GM12878 (cell line): ENCODE data around the gene ANKRD24. TPM values are rescaled to one million over a fixed set of nuclear protein-coding genes. Genes with fewer than 3 reads are reported as not detected.

Source experiments
- ATF3 ChIP-seq: IDR thresholded peaks from 2 replicates; pipeline ENCODE4 v1.6.1; 2011; ENCODE audit warnings: low read depth, mild to moderate bottlenecking, low read length, moderate library complexity, borderline replicate concordance; ENCODE audit errors: extremely low read depth
- CHD2 ChIP-seq: IDR thresholded peaks from 2 replicates; pipeline ENCODE4 v1.6.1; 2011; ENCODE audit warnings: low read depth, low read length, improper control_type of control experiment, borderline replicate concordance
- E2F4 ChIP-seq: IDR thresholded peaks from 2 replicates; pipeline ENCODE4 v1.6.1; 2012; ENCODE audit warnings: low read depth, low read length, improper control_type of control experiment
- E2F8 ChIP-seq: fragments of 450-650 bp; IDR thresholded peaks from 2 replicates; pipeline ENCODE4 v1.6.1; 2018; ENCODE audit warnings: mild to moderate bottlenecking, low read depth, moderate library complexity; ENCODE audit not compliant: partially characterized antibody
- HCFC1 ChIP-seq: fragments of 150-350 bp; IDR thresholded peaks from 2 replicates; pipeline ENCODE4 v1.6.1; 2014; ENCODE audit warnings: low read length
- MLLT1 ChIP-seq: fragments of 450-650 bp; IDR thresholded peaks from 2 replicates; pipeline ENCODE4 v1.6.1; 2016; ENCODE audit warnings: mild to moderate bottlenecking
- MYB ChIP-seq: fragments of 150-350 bp; IDR thresholded peaks from 2 replicates; pipeline ENCODE4 v1.6.1; 2014; ENCODE audit warnings: mild to moderate bottlenecking, low read depth, low read length, borderline replicate concordance
- NFIC ChIP-seq: IDR thresholded peaks from 2 replicates; pipeline ENCODE4 v1.6.1; 2012; ENCODE audit warnings: low read depth, mild to moderate bottlenecking, inconsistent platforms, low read length, moderate library complexity
- NFYB ChIP-seq: IDR thresholded peaks from 2 replicates; pipeline ENCODE4 v1.6.1; 2011; ENCODE audit warnings: low read depth, mild to moderate bottlenecking, low read length, improper control_type of control experiment, moderate library complexity; ENCODE audit not compliant: insufficient read depth
- NR2C2 ChIP-seq: IDR thresholded peaks from 2 replicates; pipeline ENCODE4 v1.6.1; 2011; ENCODE audit warnings: borderline replicate concordance, low read depth; ENCODE audit not compliant: control insufficient read depth, insufficient read length
- POLR2A ChIP-seq: IDR thresholded peaks from 2 replicates; pipeline ENCODE4 v1.6.1; 2011; ENCODE audit warnings: low read depth, mild to moderate bottlenecking, low read length
- TBL1XR1 ChIP-seq: IDR thresholded peaks from 2 replicates; pipeline ENCODE4 v1.6.1; 2012; ENCODE audit warnings: low read depth, low read length, improper control_type of control experiment
- ZBTB40 ChIP-seq: fragments of 450-650 bp; IDR thresholded peaks from 2 replicates; pipeline ENCODE4 v1.6.1; 2016; ENCODE audit warnings: mild to moderate bottlenecking, moderate library complexity, borderline replicate concordance
- ZNF207 ChIP-seq: fragments of 450-650 bp; IDR thresholded peaks from 2 replicates; pipeline ENCODE4 v1.6.1; 2014; ENCODE audit warnings: antibody characterized with exemption, mild to moderate bottlenecking, borderline replicate concordance
- ZNF592 ChIP-seq: fragments of 450-650 bp; IDR thresholded peaks from 2 replicates; pipeline ENCODE4 v1.6.1; 2017; ENCODE audit warnings: mild to moderate bottlenecking, moderate library complexity
- polyA plus RNA-seq, 11 experiments: library from polyadenylated mRNA; depleted of rRNA in 4 of 11; unstranded in 6 of 11; stranded (reverse) in 5 of 11; fragments of >200 nt; fragmentation: Nextera tagmentation in 4 of 11; fragmentation: Illumina TruSeq in 1 of 11; extraction: Ambion mirVana in 4 of 11; extraction: Trizol in 1 of 11; gene quantifications; 1 replicate in 1 of 11; 2 replicates in 10 of 11; pipeline versions ENCODE4 v1.2.1 to v1.2.3, GENCODE V29; 2011 to 2016; ENCODE audit warnings: inconsistent platforms in 2 of 11, missing spikeins in 2 of 11, low read depth in 1 of 11
- total RNA-seq, 4 experiments: library from RNA; depleted of rRNA in 3 of 4; stranded (reverse); fragments of >200 nt in 3 of 4; fragmentation: Illumina TruSeq in 1 of 4; extraction: Trizol in 1 of 4; gene quantifications; 2 replicates each; pipeline versions ENCODE4 v1.2.1 to v1.2.3, GENCODE V29; 2013 to 2021

Gene ANKRD24
- total and polyA plus RNA-seq, 10 of the 15 experiments (the other 5 are each of a cell fraction or from before 2014, with no cell fraction given) = 0.02 to 0.59 (median 0.35) TPM; not detected in 1

- TF ChIP-seq ZBTB40 = no peak
- no peak for TF ChIP-seq CHD2
- TF ChIP-seq POLR2A = no peak
- no peak for TF ChIP-seq NFIC
- TF ChIP-seq HCFC1 = no peak
- no peak for TF ChIP-seq NR2C2
- no peak for TF ChIP-seq E2F8
- no peak for TF ChIP-seq MYB
- 0 out of 2 replicates have a peak, but pooled peaks have one; percentile 45 for TF ChIP-seq MLLT1
- TF ChIP-seq NFYB = no peak
- TF ChIP-seq ZNF592 = no peak
- TF ChIP-seq ZNF207 = peak; percentile 54; the same call in 1 of the 2 replicates
- TF ChIP-seq ATF3 = no peak
- TF ChIP-seq E2F4 = no peak
- TF ChIP-seq TBL1XR1 = no peak
Measured at GRCh38 chr19:4233282-4233853, 50.9 kb downstream of the ANKRD24 start (continued).
